Motor neuron (in vitro differentiated cells): ENCODE results near the gene TXK. TPM values are rescaled to one million over a fixed set of nuclear protein-coding genes. Genes with fewer than 3 reads are reported as not detected.

ENCODE experiments used
- ATAC-seq, 8 experiments: fragments of 200-7000 bp; cut with Tn5 transposase; replicated peaks in 6 of 8; 2 replicates each; pipeline ENCODE4 v1.8.0; 2021; ENCODE audit warnings: mild to moderate bottlenecking in 8 of 8, moderate library complexity in 8 of 8
- H3K27ac ChIP-seq, 2 donors: fragments of 250-450 bp; sonication (Bioruptor Pico); 2 replicates each; pipeline ENCODE4 v1.9.0; 2021; ENCODE audit warnings: antibody characterized with exemption in 2 of 2, mild to moderate bottlenecking in 2 of 2, moderate library complexity in 1 of 2
- H3K4me1 ChIP-seq, 2 donors: fragments of 250-450 bp; sonication (Bioruptor Pico); replicated peaks in 1 of 2; 2 replicates each; pipeline ENCODE4 v1.6.1; 2021; ENCODE audit warnings: antibody characterized with exemption in 2 of 2, mild to moderate bottlenecking in 2 of 2, moderate library complexity in 1 of 2
- H3K4me3 ChIP-seq, 5 donors: fragments of 250-450 bp; sonication (Bioruptor Pico); 2 replicates each; pipeline ENCODE4 v1.9.0; 2021; ENCODE audit warnings: antibody characterized with exemption in 5 of 5, mild to moderate bottlenecking in 5 of 5, moderate library complexity in 4 of 5
- WGBS, 10 experiments: fragments of 450-650 bp; shearing (Covaris generic); methylation state at CpG; one replicate each; pipeline ENCODE4 v1.0.0; 2022; 5-methylcytosine and 5-hydroxymethylcytosine counted together
- in situ Hi-C, 9 experiments: fragments of 400-800 bp; cut with MboI; loops; one replicate each; pipeline ENCODE4 v1.15.0; 2021; ENCODE audit warnings: low sequenced_read_pairs in 9 of 9, low pct_unique_long_range_greater_than_20kb in 2 of 9; ENCODE audit not compliant: unreplicated experiment in 9 of 9
- total RNA-seq, 8 experiments: library from RNA; unstranded; fragments of 300-600 nt; gene quantifications; 2 replicates each; pipeline versions ENCODE4 v1.2.3 to v1.2.4, GENCODE V29; 2022

Gene TXK
- total RNA-seq, 8 experiments from 2014 or later: 0.05 to 0.85 (median 0.48) TPM; not detected in 2

- in situ Hi-C loops: no loop called here
- 0% methylated on average over 3 to 4 of the region's 35 CpGs; no CpG with 5 or more reads in 8 of the 10 experiments for WGBS, 10 experiments
- ATAC-seq: peak; percentile 69 to 83 (median 74)
These were observed 116.9 kb downstream of the TXK start for GRCh38 chr4:48017108-48017571.

More at GRCh38 chr4:48017108-48017571, 116.9 kb downstream of the TXK start:
- Histone ChIP-seq H3K4me1 (no peaks in the 10 kb centered on the region), H3K27ac (no peak overlapping the region), H3K4me3 (peak overlapping the region; percentile 45 to 74 (median 49))

Other genes starting within 250 kb of the TXK start
- gene NFXL1, start 219.7 kb downstream of the TXK start, total RNA-seq: 10 to 100 TPM in 7 of 8 experiments, 1 to 10 TPM in 1; 5.4 to 21.3 (median 12.9) TPM
- under 1 TPM in 6 of 8 experiments, not detected in 2; 0.05 to 0.38 (median 0.18) TPM for gene CNGA1, start 117.6 kb downstream of the TXK start, total RNA-seq
- gene NIPAL1, start 117.5 kb downstream of the TXK start, total RNA-seq: 1 to 10 TPM; 1.3 to 3.4 (median 3.1) TPM
- gene TEC, start 135.6 kb upstream of the TXK start, total RNA-seq: 1 to 10 TPM in 2 of 8 experiments, under 1 TPM in 6; 0.05 to 3.4 (median 0.61) TPM
- 10 to 100 TPM; 22.5 to 80.0 (median 49.4) TPM for gene SLAIN2, start 207.3 kb upstream of the TXK start, total RNA-seq